Measurements from ENCODE around the gene KRT78. TPM values are rescaled to one million over a fixed set of nuclear protein-coding genes. Genes with fewer than 3 reads are reported as not detected.

Gene KRT78
- total and polyA plus RNA-seq, 9 of the 15 experiments (the other 6 are each of a cell fraction or from before 2014, with no cell fraction given) = not detected

DNA sequence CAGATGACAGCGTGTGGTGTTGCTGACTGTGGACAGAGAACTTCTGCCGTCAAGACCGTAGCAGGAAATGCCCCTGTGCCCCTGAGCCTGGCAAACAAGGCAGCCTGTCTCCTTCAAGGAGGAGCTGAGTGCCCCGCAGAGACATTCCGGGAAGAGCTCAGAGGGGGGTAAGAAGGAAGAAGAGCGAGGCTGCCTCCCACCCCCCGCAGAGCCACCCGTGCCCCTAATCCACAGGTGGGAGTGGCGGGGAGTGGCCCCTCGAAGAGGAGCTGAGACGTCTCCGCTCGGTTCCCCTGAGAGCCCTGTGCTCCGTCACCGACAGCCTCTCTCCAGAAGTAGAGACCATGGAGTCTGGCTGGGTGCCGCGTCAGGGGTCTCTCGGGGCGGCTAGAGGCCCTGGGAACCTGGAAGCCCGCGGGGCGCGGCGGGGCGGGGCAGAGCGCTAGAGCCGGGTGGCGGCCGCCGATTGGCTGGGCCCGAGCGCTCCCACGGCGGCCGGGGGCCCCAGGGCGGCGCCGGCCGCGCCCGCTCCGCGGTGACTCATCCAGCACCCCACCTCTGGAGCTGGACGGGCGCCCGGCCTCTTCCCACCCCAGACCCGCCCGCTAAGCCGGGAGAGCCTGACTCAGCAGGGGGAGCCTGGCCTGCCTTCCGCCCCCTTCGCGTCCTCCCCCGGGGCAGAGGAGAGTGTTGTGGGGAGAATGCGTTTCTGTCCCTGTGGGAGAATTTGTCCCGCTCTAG is 25.2 kb upstream of the KRT78 start (continued):
- TF ChIP-seq NCOA1 (IDR thresholded peaks at IDR 0.05; ENCODE audit: low read depth) (peak; percentile 80; the same call in 1 of the 2 replicates), ASH1L (IDR thresholded peaks at IDR 0.05; ENCODE audit: borderline replicate concordance, low read depth, partially characterized antibody) (no peak), CHD7 (IDR thresholded peaks at IDR 0.05; ENCODE audit: low read depth, low read length) (no peak), NR4A1 (CRISPR knock-in tag; IDR thresholded peaks at IDR 0.05) (0 out of 2 replicates have a peak, but pooled peaks have one; percentile 35), NR4A1 (tag; IDR thresholded peaks at IDR 0.05) (no peak), ZNF165 (CRISPR knock-in tag; IDR thresholded peaks at IDR 0.05; ENCODE audit: borderline replicate concordance) (no peak), ATF2 (CRISPR knock-in tag; IDR thresholded peaks at IDR 0.05) (no peak), GTF2A2 (tag; IDR thresholded peaks at IDR 0.05) (no peak), ZNF778 (CRISPR knock-in tag; IDR thresholded peaks at IDR 0.05) (no peak), HMGN3 (IDR thresholded peaks at IDR 0.05; ENCODE audit: borderline replicate concordance, extremely low read depth, insufficient read length, low read depth, low read length) (peak; percentile 94), IFI16 (CRISPR knock-in tag; IDR thresholded peaks at IDR 0.05) (no peak), ZSCAN29 (IDR thresholded peaks at IDR 0.05) (no peak)
- TF ChIP-seq, protein P1, sequence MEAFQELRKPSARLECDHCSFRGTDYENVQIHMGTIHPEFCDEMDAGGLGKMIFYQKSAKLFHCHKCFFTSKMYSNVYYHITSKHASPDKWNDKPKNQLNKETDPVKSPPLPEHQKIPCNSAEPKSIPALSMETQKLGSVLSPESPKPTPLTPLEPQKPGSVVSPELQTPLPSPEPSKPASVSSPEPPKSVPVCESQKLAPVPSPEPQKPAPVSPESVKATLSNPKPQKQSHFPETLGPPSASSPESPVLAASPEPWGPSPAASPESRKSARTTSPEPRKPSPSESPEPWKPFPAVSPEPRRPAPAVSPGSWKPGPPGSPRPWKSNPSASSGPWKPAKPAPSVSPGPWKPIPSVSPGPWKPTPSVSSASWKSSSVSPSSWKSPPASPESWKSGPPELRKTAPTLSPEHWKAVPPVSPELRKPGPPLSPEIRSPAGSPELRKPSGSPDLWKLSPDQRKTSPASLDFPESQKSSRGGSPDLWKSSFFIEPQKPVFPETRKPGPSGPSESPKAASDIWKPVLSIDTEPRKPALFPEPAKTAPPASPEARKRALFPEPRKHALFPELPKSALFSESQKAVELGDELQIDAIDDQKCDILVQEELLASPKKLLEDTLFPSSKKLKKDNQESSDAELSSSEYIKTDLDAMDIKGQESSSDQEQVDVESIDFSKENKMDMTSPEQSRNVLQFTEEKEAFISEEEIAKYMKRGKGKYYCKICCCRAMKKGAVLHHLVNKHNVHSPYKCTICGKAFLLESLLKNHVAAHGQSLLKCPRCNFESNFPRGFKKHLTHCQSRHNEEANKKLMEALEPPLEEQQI (IDR thresholded peaks at IDR 0.05) = no peak

All from K562 (cell line).